HL-60/S4 treated with phorbol 12-myristate 13-acetate at 8.2 ng/mL for 4 days and 3 days (cell line): ENCODE measurements around the gene HLA-B.

Experiments
- in situ Hi-C: fragments of 300-500 bp; cut with MboI; formaldehyde crosslinking; loops from 2 replicates; pipeline ENCODE4 v1.15.0; 2022; ENCODE audit warnings: low sequenced_read_pairs

Gene HLA-B

GRCh38 chr6:31309641-31310040 lies 47.3 kb downstream of the HLA-B start:
- in situ Hi-C loops: no loop called here

- in situ Hi-C loops: no loop called here
These were observed 48.2 kb downstream of the HLA-B start for GRCh38 chr6:31308845-31309175.

GRCh38 chr6:31308050-31308844 lies 48.7 kb downstream of the HLA-B start:
- in situ Hi-C loops: no loop called here

- in situ Hi-C loops: no loop called here
These were observed 49.3 kb downstream of the HLA-B start for GRCh38 chr6:31307669-31308049.

GRCh38 chr6:31305703-31306219 lies 51.2 kb downstream of the HLA-B start:
- in situ Hi-C loops: no loop called here

GRCh38 chr6:31304683-31305082 lies 52.3 kb downstream of the HLA-B start:
- in situ Hi-C loops: no loop called here
